Smooth muscle cell (in vitro differentiated cells): Measurements from ENCODE around the gene TNRC6A. TPM values are rescaled to one million over a fixed set of nuclear protein-coding genes. Genes with fewer than 3 reads are reported as not detected.

Experiments used
- DNase-seq: peaks from one replicate; lab custom pipeline; 2025; ENCODE audit not compliant: unreplicated experiment; lab: John Stamatoyannopoulos, UW
- H2AFZ ChIP-seq: fragments of 200-600 bp; sonication (generic); 2 replicates; pipeline ENCODE4 v1.6.0; 2016; ENCODE audit warnings: antibody characterized with exemption, low read depth, mild to moderate bottlenecking
- H3F3A ChIP-seq: fragments of 200-600 bp; sonication (generic); 2 replicates; pipeline ENCODE4 v1.6.0; 2017; ENCODE audit warnings: antibody characterized with exemption, low read depth
- H3K27ac ChIP-seq: fragments of 200-600 bp; sonication (generic); 2 replicates; pipeline ENCODE4 v1.5.1; 2016; ENCODE audit warnings: low read depth, mild to moderate bottlenecking
- H3K27me3 ChIP-seq: fragments of 200-600 bp; sonication (generic); 2 replicates; pipeline ENCODE4 v1.6.1; 2016; ENCODE audit warnings: low read depth, mild to moderate bottlenecking
- H3K36me3 ChIP-seq: fragments of 200-600 bp; sonication (generic); 2 replicates; pipeline ENCODE4 v1.5.1; 2016; ENCODE audit warnings: low read depth
- H3K4me1 ChIP-seq: fragments of 200-600 bp; sonication (generic); 2 replicates; pipeline ENCODE4 v1.5.1; 2016; ENCODE audit warnings: low read depth
- H3K4me2 ChIP-seq: fragments of 200-600 bp; sonication (generic); 2 replicates; pipeline ENCODE4 v1.6.0; 2016; ENCODE audit warnings: mild to moderate bottlenecking
- H3K4me3 ChIP-seq: fragments of 200-600 bp; sonication (generic); 2 replicates; pipeline ENCODE4 v1.5.1; 2016; ENCODE audit warnings: mild to moderate bottlenecking
- H3K79me2 ChIP-seq: fragments of 200-600 bp; sonication (generic); 2 replicates; pipeline ENCODE4 v1.6.0; 2016; ENCODE audit warnings: low read depth, mild to moderate bottlenecking
- H3K9ac ChIP-seq: fragments of 200-600 bp; sonication (generic); 2 replicates; pipeline ENCODE4 v1.6.0; 2016; ENCODE audit warnings: low read depth
- H3K9me3 ChIP-seq: fragments of 200-600 bp; sonication (generic); replicated peaks from 2 replicates; pipeline ENCODE4 v1.5.1; 2016; ENCODE audit warnings: low read depth
- H4K20me1 ChIP-seq: fragments of 200-600 bp; sonication (generic); 2 replicates; pipeline ENCODE4 v1.6.0; 2016; ENCODE audit warnings: low read depth
- WGBS: methylation state at CpG from one replicate; pipeline ENCODE4 v1.1.7; 2016; ENCODE audit warnings: low lambda C conversion rate; 5-methylcytosine and 5-hydroxymethylcytosine counted together
- polyA plus RNA-seq: library from polyadenylated mRNA; unstranded; fragments of >200 nt; fragmentation: Nextera tagmentation; extraction: Ambion mirVana; gene quantifications from 2 replicates; pipeline ENCODE4 v1.2.1, GENCODE V29; 2016
- total RNA-seq: library from RNA; depleted of rRNA; stranded (reverse); fragments of >200 nt; gene quantifications from 2 replicates; pipeline ENCODE4 v1.2.3, GENCODE V29; 2014
- TF ChIP-seq, protein P1 (sequence below): fragments of 200-600 bp; sonication (generic); IDR thresholded peaks from 2 replicates; pipeline ENCODE4 v1.5.1; 2017; ENCODE audit warnings: borderline replicate concordance, mild to moderate bottlenecking, antibody characterized with exemption; ENCODE audit not compliant: insufficient read depth, poor library complexity, severe bottlenecking

Gene TNRC6A
- total and polyA plus RNA-seq, 2 experiments from 2014 or later = 14.6 to 30.3 TPM

GRCh38 chr16:24731722-24732419 is 2.4 kb downstream of the TNRC6A start:
- H3K27ac ChIP-seq = no peak overlapping the region

DNA sequence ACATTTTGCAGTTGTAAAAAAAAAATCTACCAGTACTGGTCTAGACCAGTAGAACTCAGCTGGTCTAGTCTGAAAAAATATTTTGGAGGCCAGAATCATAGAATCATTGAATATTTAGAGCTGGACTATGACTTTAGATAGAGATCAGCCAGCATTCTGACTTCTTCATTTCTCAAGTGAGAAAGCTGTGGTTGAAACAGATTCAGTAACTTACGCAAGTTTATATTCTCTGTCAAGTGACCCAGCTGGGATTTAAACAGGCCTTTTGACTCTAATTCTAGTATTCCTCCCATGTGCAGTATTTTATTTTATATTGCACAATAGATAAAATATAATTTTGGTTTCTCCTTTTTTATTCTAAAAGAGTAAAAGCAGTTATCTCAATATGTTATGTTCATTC is 4.9 kb downstream of the TNRC6A start:
- DNase-seq = no peak
- no peaks in the 10 kb centered on the region for H3K36me3 ChIP-seq
- H2AFZ ChIP-seq = no peak overlapping the region
- WGBS = 78% methylated on average over 1 of the region's 1 CpG
- no peaks in the 10 kb centered on the region for H3K27me3 ChIP-seq
- H3K4me2 ChIP-seq = no peak overlapping the region
- peaks cover 92% of the 10 kb centered on the region for H4K20me1 ChIP-seq
- H3K4me1 ChIP-seq = peaks cover 19% of the 10 kb centered on the region
- H3K79me2 ChIP-seq = peaks cover 95% of the 10 kb centered on the region
- H3F3A ChIP-seq = peaks cover 8% of the 10 kb centered on the region
- H3K4me3 ChIP-seq = no peak overlapping the region
- no peak overlapping the region for H3K9ac ChIP-seq
- H3K9me3 ChIP-seq = no peaks in the 10 kb centered on the region
- TF ChIP-seq, protein P1, sequence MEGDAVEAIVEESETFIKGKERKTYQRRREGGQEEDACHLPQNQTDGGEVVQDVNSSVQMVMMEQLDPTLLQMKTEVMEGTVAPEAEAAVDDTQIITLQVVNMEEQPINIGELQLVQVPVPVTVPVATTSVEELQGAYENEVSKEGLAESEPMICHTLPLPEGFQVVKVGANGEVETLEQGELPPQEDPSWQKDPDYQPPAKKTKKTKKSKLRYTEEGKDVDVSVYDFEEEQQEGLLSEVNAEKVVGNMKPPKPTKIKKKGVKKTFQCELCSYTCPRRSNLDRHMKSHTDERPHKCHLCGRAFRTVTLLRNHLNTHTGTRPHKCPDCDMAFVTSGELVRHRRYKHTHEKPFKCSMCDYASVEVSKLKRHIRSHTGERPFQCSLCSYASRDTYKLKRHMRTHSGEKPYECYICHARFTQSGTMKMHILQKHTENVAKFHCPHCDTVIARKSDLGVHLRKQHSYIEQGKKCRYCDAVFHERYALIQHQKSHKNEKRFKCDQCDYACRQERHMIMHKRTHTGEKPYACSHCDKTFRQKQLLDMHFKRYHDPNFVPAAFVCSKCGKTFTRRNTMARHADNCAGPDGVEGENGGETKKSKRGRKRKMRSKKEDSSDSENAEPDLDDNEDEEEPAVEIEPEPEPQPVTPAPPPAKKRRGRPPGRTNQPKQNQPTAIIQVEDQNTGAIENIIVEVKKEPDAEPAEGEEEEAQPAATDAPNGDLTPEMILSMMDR = no peak
- no peak overlapping the region for H3K27ac ChIP-seq

More at GRCh38 chr16:24731722-24732419, 2.4 kb downstream of the TNRC6A start:
- no peaks in the 10 kb centered on the region for H3K27me3 ChIP-seq
- H4K20me1 ChIP-seq = peaks cover 67% of the 10 kb centered on the region
- TF ChIP-seq, protein P1 = no peak
- peak overlapping the region; percentile 87 for H3K4me2 ChIP-seq
- no peak for DNase-seq
- no peak overlapping the region for H2AFZ ChIP-seq
- no peak overlapping the region for H3K9ac ChIP-seq
- peaks cover 20% of the 10 kb centered on the region for H3K4me1 ChIP-seq
- H3K79me2 ChIP-seq = peaks cover 69% of the 10 kb centered on the region
- 74% methylated on average over 8 of the region's 8 CpGs for WGBS
- H3K36me3 ChIP-seq = no peaks in the 10 kb centered on the region
- H3K4me3 ChIP-seq = no peak overlapping the region
- peaks cover 8% of the 10 kb centered on the region for H3F3A ChIP-seq
- H3K9me3 ChIP-seq = no peaks in the 10 kb centered on the region

- H3K27ac ChIP-seq = peak overlapping the region; percentile 25
- H3F3A ChIP-seq = peaks cover 8% of the 10 kb centered on the region
- WGBS = 86% methylated on average over 5 of the region's 5 CpGs
- H3K27me3 ChIP-seq = no peaks in the 10 kb centered on the region
- TF ChIP-seq, protein P1 = no peak
- H4K20me1 ChIP-seq = peaks cover 100% of the 10 kb centered on the region
- H3K4me1 ChIP-seq = peaks cover 13% of the 10 kb centered on the region
- no peak overlapping the region for H3K4me3 ChIP-seq
- H3K9me3 ChIP-seq = no peaks in the 10 kb centered on the region
- H2AFZ ChIP-seq = no peak overlapping the region
- H3K9ac ChIP-seq = no peak overlapping the region
- H3K36me3 ChIP-seq = no peaks in the 10 kb centered on the region
- DNase-seq = no peak
- peak overlapping the region; percentile 12 for H3K4me2 ChIP-seq
- H3K79me2 ChIP-seq = peaks cover 100% of the 10 kb centered on the region
Observed at GRCh38 chr16:24736758-24737157, 7.3 kb downstream of the TNRC6A start.
